HepG2 (cell line): ENCODE measurements around the gene TPRA1. TPM values are rescaled to one million over a fixed set of nuclear protein-coding genes. Genes with fewer than 3 reads are reported as not detected.

Source experiments
- ATAC-seq: fragments of 200-7000 bp; cut with Tn5 transposase; 3 replicates; pipeline ENCODE4 v1.9.1; 2020; ENCODE audit warnings: mild to moderate bottlenecking, moderate library complexity
- BruUV-seq: library from RNA; stranded (reverse); fragments of 400-500 nt; replicated peaks from 2 replicates; lab custom pipeline; 2021; lab: Mats Ljungman, UMichigan
- CTCF ChIA-PET: fragments of 300-600 bp; formaldehyde crosslinking; extraction: SDS; loops from one replicate; lab custom pipeline; 2021; ENCODE audit warnings: low total read pairs, inconsistent platforms, low intra/inter-chr PET ratio; lab: Yijun Ruan, JAX
- POLR2A ChIA-PET: fragments of 350-600 bp; sonication (Branson Sonifier 250); formaldehyde crosslinking; loops from one replicate; lab custom pipeline; 2020; ENCODE audit warnings: antibody characterized with exemption, inconsistent platforms; lab: Yijun Ruan, JAX
- DNase-seq: peaks from one replicate; pipeline ENCODE4 v3.0.0-alpha.2; 2015; ENCODE audit warnings: low spot score
- FAIRE-seq: peaks from 3 replicates; lab custom pipeline; 2011; peaks lifted over from hg19 to GRCh38; lab: Jason Lieb, UNC
- H2AFZ ChIP-seq: one replicate; pipeline ENCODE4 v1.6.1; 2011; ENCODE audit warnings: low read length, inconsistent platforms
- H3K27ac ChIP-seq: fragments of 300-600 bp; 3 replicates; pipeline ENCODE4 v1.8.0; 2011; ENCODE audit warnings: mixed run types, mild to moderate bottlenecking, mixed read lengths, low read length, inconsistent platforms; ENCODE audit not compliant: insufficient read depth; ENCODE audit errors: extremely low read length
- H3K27me3 ChIP-seq, 2 experiments: fragments of 200-600 bp in 1 of 2; 2 replicates in 1 of 2; 3 replicates in 1 of 2; pipeline versions ENCODE4 v1.6.0 to v1.8.0; 2011; ENCODE audit warnings: low read length in 2 of 2, mild to moderate bottlenecking in 2 of 2, moderate library complexity in 2 of 2, inconsistent platforms in 1 of 2; ENCODE audit not compliant: insufficient read depth in 2 of 2, control insufficient read depth in 1 of 2
- H3K36me3 ChIP-seq, 2 experiments: fragments of 200-600 bp in 1 of 2; replicated peaks in 1 of 2; 2 replicates in 1 of 2; 3 replicates in 1 of 2; pipeline versions ENCODE4 v1.5.1 to v1.8.0; 2011; ENCODE audit warnings: low read length in 2 of 2, inconsistent platforms in 1 of 2; ENCODE audit not compliant: insufficient read depth in 2 of 2, control insufficient read depth in 1 of 2
- H3K4me1 ChIP-seq: 2 replicates; pipeline ENCODE4 v1.5.1; 2012; ENCODE audit warnings: low read length, inconsistent platforms; ENCODE audit not compliant: insufficient read depth
- H3K4me2 ChIP-seq: 2 replicates; pipeline ENCODE4 v1.6.0; 2011; ENCODE audit warnings: low read depth, low read length, inconsistent platforms
- H3K4me3 ChIP-seq, 3 experiments: fragments of 200-600 bp in 1 of 3; sonication (generic), shearing (Covaris generic) in 1 of 3; replicated peaks in 1 of 3; 2 replicates each; pipeline ENCODE4 v1.5.1; 2011 to 2016; ENCODE audit warnings: low read length in 3 of 3, inconsistent platforms in 2 of 3, low read depth in 2 of 3, mild to moderate bottlenecking in 2 of 3, control low read depth in 1 of 3, mixed read lengths in 1 of 3; ENCODE audit not compliant: insufficient read depth in 1 of 3
- H3K79me2 ChIP-seq: one replicate; pipeline ENCODE4 v1.6.1; 2011; ENCODE audit warnings: low read length, inconsistent platforms; ENCODE audit not compliant: insufficient read depth
- H3K9ac ChIP-seq: 2 replicates; pipeline ENCODE4 v1.6.0; 2011; ENCODE audit warnings: mild to moderate bottlenecking, low read depth, low read length, inconsistent platforms; ENCODE audit not compliant: insufficient read depth
- H3K9me3 ChIP-seq: 2 replicates; pipeline ENCODE4 v1.5.1; 2012; ENCODE audit warnings: mild to moderate bottlenecking, low read length
- H4K20me1 ChIP-seq: 2 replicates; pipeline ENCODE4 v1.6.0; 2011; ENCODE audit warnings: inconsistent platforms, mild to moderate bottlenecking, low read length, moderate library complexity; ENCODE audit not compliant: insufficient read depth
- KIAA2018 ChIP-seq: sonication (generic); formaldehyde crosslinking; IDR thresholded peaks from 2 replicates; pipeline ENCODE4 v1.5.0; 2020; ENCODE audit warnings: mild to moderate bottlenecking, missing genetic modification reagents, borderline replicate concordance
- ZNF670 ChIP-seq: sonication (generic); formaldehyde crosslinking; IDR thresholded peaks from 2 replicates; pipeline ENCODE4 v1.8.0; 2022; ENCODE audit warnings: mild to moderate bottlenecking, missing genetic modification reagents, borderline replicate concordance
- WGBS: methylation state at CpG from one replicate; pipeline ENCODE4 v1.1.6; 2017; ENCODE audit warnings: low lambda C conversion rate; 5-methylcytosine and 5-hydroxymethylcytosine counted together
- in situ Hi-C: cut with HindIII; loops from 2 replicates; pipeline ENCODE4 v1.10.0; 2017; ENCODE audit warnings: low pct_unique_long_range_greater_than_20kb; ENCODE audit not compliant: extremely low pct_ligation_motif_present
- intact Hi-C: fragments of 100-400 bp; cut with micrococcal nuclease; formaldehyde crosslinking; loops from one replicate; pipeline ENCODE4 v1.10.0; 2022; ENCODE audit not compliant: unreplicated experiment
- polyA plus RNA-seq, 8 experiments: library from polyadenylated mRNA; depleted of rRNA in 3 of 8; stranded (reverse) in 7 of 8; unstranded in 1 of 8; fragments of >200 nt; fragmentation: Illumina TruSeq in 4 of 8; extraction: Trizol in 4 of 8; gene quantifications; 2 replicates each; pipeline versions ENCODE4 v1.2.1 to v1.2.3, GENCODE V29; 2011 to 2016; ENCODE audit warnings: low read depth in 4 of 8, missing spikeins in 1 of 8, mixed read lengths in 1 of 8; ENCODE audit not compliant: insufficient read depth in 1 of 8
- total RNA-seq, 5 experiments: library from RNA; depleted of rRNA; stranded (reverse); fragments of >200 nt; fragmentation: Illumina TruSeq; extraction: Trizol; gene quantifications; 2 replicates each; pipeline ENCODE4 v1.2.3, GENCODE V29; 2016; ENCODE audit warnings: low read depth in 1 of 5
- TF ChIP-seq, protein P1 (sequence below): sonication (generic); formaldehyde crosslinking; IDR thresholded peaks from 2 replicates; pipeline ENCODE4 v1.4.0; 2020; ENCODE audit warnings: mild to moderate bottlenecking, missing genetic modification reagents

The TPRA1 gene
- total and polyA plus RNA-seq, 2 of the 13 experiments (the other 11 are each of a cell fraction or from before 2014, with no cell fraction given) = 25.4 to 25.8 TPM

DNA sequence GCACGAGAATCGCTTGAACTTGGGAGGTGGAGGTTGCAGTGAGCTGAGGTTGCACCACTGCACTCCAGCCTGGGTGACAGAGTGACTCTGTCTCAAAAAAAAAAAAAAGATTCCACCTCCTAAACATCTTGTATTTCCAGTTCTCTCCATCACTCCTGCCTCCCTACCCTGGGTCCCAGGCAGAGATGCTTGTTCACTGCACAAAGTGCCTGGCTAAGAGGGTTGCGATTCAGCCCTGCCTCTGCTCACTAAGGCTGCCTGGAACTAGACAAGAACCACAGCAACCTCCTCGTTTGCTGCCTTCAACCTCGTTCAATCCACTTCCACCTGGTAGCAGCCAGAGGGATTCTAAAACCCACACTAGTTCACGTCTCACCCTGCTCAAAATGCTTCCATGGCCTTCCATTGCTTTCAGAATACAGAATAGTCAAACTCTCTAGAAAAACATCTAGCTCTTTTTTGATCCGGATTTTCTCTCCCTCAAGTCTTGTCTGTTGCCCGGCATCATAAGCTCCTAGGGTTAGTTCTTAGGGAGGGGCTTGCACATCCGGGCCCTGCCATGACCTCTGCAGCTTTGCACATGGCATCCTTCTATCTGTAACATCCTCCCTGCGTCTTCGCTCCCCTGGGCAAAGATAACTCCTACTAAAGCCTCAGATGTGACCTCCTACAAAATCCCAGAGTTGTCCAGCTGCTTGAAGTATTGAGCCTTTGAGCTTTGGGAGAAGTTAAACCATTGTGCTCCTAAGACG lies 6.7 kb upstream of the TPRA1 start:
- Histone ChIP-seq H3K4me3 (peak overlapping the region in 1 of 3 experiments; percentile 79; a peak in 1 of 6 replicates), H3K4me2 (peak overlapping the region; percentile 97), H3K79me2 (peaks cover 29% of the 10 kb centered on the region), H3K9ac (peak overlapping the region; percentile 93; the same call in 1 of the 2 replicates), H4K20me1 (no peaks in the 10 kb centered on the region), H3K27ac (peak overlapping the region; percentile 89), H3K4me1 (peaks cover 48% of the 10 kb centered on the region), H3K27me3 (no peaks in the 10 kb centered on the region), H3K36me3 (peaks cover 0 to 15% of the 10 kb centered on the region in 2 experiments; a peak in 2 of 5 replicates), H3K9me3 (no peaks in the 10 kb centered on the region), H2AFZ (no peak overlapping the region)
- CTCF ChIA-PET = no interaction called here
- BruUV-seq = TSS peak; percentile 84
- POLR2A ChIA-PET = interaction anchor here (0.5 to 2.0 kb wide), 8 partner anchors 8 to 74 kb away, joined by 3 to 15 read pairs (median 4); no protein-coding TSS in a partner anchor
- intact Hi-C loops = loop anchor here (10.0 kb wide), 1 partner anchor 98 kb away; no protein-coding TSS in a partner anchor
- DNase-seq (no peak), ATAC-seq (no peak), FAIRE-seq (no peak)
- in situ Hi-C loops = no loop called here
- WGBS = 91% methylated on average over 12 of the region's 12 CpGs
- TF ChIP-seq KIAA2018 (CRISPR knock-in tag) (0 out of 2 replicates have a peak, but pooled peaks have one; percentile 10), ZNF670 (CRISPR knock-in tag) (0 out of 2 replicates have a peak, but pooled peaks have one; percentile 24)
- TF ChIP-seq, protein P1, sequence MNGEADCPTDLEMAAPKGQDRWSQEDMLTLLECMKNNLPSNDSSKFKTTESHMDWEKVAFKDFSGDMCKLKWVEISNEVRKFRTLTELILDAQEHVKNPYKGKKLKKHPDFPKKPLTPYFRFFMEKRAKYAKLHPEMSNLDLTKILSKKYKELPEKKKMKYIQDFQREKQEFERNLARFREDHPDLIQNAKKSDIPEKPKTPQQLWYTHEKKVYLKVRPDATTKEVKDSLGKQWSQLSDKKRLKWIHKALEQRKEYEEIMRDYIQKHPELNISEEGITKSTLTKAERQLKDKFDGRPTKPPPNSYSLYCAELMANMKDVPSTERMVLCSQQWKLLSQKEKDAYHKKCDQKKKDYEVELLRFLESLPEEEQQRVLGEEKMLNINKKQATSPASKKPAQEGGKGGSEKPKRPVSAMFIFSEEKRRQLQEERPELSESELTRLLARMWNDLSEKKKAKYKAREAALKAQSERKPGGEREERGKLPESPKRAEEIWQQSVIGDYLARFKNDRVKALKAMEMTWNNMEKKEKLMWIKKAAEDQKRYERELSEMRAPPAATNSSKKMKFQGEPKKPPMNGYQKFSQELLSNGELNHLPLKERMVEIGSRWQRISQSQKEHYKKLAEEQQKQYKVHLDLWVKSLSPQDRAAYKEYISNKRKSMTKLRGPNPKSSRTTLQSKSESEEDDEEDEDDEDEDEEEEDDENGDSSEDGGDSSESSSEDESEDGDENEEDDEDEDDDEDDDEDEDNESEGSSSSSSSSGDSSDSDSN = no peak
